Ascending aorta (tissue), 2 donors: ENCODE measurements around the gene CENPA. TPM values are rescaled to one million over a fixed set of nuclear protein-coding genes. Genes with fewer than 3 reads are reported as not detected.
A peak's percentile ranks its signal among the peaks of the same experiment; 100 is the strongest.
"Not testable (repeated sequence)": the region's sequence is repeated elsewhere in the genome, so short reads cannot be mapped to it uniquely, and the experiment has no call there.

ENCODE experiments used
- DNase-seq, 2 donors: peaks; one replicate each; pipeline ENCODE4 v3.0.0-alpha.2; 2019; ENCODE audit warnings: low spot score in 2 of 2
- H3K27ac ChIP-seq, 2 donors: fragments of 200-600 bp; sonication (generic); one replicate each; pipeline ENCODE4 v1.5.1; 2016 to 2017; ENCODE audit warnings: mild to moderate bottlenecking in 1 of 2
- H3K27me3 ChIP-seq: fragments of 200-600 bp; sonication (generic); one replicate; pipeline ENCODE4 v1.5.1; 2017
- H3K36me3 ChIP-seq, 2 donors: fragments of 200-600 bp; sonication (generic); one replicate each; pipeline ENCODE4 v1.5.1; 2016
- H3K4me1 ChIP-seq, 2 donors: fragments of 200-600 bp; sonication (generic); one replicate each; pipeline ENCODE4 v1.5.1; 2016 to 2017; ENCODE audit warnings: mild to moderate bottlenecking in 1 of 2
- H3K4me3 ChIP-seq, 2 donors: fragments of 200-600 bp; sonication (generic); one replicate each; pipeline ENCODE4 v1.5.1; 2016 to 2017; ENCODE audit warnings: mild to moderate bottlenecking in 1 of 2
- H3K9me3 ChIP-seq, 2 donors: fragments of 200-600 bp; sonication (generic); one replicate each; pipeline ENCODE4 v1.5.1; 2016
- intact Hi-C: fragments of 100-400 bp; cut with DNase I; formaldehyde crosslinking; loops from one replicate; pipeline ENCODE4 v1.15.1; 2023
- total RNA-seq: library from RNA; depleted of rRNA; stranded (reverse); fragments of >200 nt; gene quantifications from one replicate; pipeline ENCODE4 v1.1.0, GENCODE V29; 2016
- TF ChIP-seq, protein P1 (sequence below), 3 experiments: fragments of 200-600 bp in 2 of 3; fragments of 450-650 bp in 1 of 3; sonication (generic) in 2 of 3; IDR thresholded peaks; one replicate each; pipeline ENCODE4 v1.5.1; 2016 to 2019; ENCODE audit warnings: antibody characterized with exemption in 3 of 3, mild to moderate bottlenecking in 1 of 3, moderate library complexity in 1 of 3

CENPA gene
- total RNA-seq, 1 donor from 2014 or later = not detected

DNA sequence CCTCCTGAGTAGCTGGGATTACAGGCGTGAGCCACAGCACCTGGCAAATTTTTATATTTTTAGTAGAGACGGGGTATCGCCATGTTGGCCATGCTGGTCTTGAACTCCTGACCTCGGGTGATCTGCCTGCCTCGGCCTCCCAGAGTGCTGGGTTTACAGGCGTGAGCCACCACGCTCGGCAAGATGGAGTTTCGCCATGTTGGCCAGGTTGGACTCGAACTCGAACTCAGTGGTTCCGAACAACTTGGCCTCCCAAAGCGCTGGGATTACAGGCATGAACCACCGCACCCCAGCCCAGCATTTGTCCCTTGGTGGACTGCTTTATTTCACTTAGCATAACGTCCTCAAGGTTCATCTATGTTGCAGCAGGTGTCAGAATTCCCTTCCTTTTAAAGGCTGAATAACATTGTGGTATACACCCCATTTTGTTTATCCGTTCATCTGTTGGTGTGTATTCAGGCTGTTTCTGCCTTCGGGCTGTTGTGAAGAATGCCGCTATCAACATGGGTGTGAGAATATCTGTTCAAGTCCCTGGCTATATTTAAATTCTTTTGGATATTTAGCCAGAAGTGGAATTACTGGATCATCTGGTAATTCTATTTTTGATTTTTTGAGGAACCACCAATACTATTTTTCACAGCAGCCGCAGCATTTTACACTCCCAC is 1.2 kb upstream of the CENPA start:
- peaks cover 0 to 14% of the 10 kb centered on the region in 2 donors for H3K4me1 ChIP-seq
- H3K27ac ChIP-seq = no peak overlapping the region
- peak overlapping the region; percentile 60 to 88 for H3K4me3 ChIP-seq
- TF ChIP-seq, protein P1, sequence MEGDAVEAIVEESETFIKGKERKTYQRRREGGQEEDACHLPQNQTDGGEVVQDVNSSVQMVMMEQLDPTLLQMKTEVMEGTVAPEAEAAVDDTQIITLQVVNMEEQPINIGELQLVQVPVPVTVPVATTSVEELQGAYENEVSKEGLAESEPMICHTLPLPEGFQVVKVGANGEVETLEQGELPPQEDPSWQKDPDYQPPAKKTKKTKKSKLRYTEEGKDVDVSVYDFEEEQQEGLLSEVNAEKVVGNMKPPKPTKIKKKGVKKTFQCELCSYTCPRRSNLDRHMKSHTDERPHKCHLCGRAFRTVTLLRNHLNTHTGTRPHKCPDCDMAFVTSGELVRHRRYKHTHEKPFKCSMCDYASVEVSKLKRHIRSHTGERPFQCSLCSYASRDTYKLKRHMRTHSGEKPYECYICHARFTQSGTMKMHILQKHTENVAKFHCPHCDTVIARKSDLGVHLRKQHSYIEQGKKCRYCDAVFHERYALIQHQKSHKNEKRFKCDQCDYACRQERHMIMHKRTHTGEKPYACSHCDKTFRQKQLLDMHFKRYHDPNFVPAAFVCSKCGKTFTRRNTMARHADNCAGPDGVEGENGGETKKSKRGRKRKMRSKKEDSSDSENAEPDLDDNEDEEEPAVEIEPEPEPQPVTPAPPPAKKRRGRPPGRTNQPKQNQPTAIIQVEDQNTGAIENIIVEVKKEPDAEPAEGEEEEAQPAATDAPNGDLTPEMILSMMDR (IDR thresholded peaks at IDR 0.05) = no peak
- H3K27me3 ChIP-seq = no peaks in the 10 kb centered on the region
- no peaks in the 10 kb centered on the region for H3K9me3 ChIP-seq
- intact Hi-C loops = loop anchor here (1.0 kb wide), 1 partner anchor 20 kb away; the partner anchor contains the start of gene SLC35F6
- peaks cover 13 to 14% of the 10 kb centered on the region in 2 donors for H3K36me3 ChIP-seq
- no peak for DNase-seq

DNA sequence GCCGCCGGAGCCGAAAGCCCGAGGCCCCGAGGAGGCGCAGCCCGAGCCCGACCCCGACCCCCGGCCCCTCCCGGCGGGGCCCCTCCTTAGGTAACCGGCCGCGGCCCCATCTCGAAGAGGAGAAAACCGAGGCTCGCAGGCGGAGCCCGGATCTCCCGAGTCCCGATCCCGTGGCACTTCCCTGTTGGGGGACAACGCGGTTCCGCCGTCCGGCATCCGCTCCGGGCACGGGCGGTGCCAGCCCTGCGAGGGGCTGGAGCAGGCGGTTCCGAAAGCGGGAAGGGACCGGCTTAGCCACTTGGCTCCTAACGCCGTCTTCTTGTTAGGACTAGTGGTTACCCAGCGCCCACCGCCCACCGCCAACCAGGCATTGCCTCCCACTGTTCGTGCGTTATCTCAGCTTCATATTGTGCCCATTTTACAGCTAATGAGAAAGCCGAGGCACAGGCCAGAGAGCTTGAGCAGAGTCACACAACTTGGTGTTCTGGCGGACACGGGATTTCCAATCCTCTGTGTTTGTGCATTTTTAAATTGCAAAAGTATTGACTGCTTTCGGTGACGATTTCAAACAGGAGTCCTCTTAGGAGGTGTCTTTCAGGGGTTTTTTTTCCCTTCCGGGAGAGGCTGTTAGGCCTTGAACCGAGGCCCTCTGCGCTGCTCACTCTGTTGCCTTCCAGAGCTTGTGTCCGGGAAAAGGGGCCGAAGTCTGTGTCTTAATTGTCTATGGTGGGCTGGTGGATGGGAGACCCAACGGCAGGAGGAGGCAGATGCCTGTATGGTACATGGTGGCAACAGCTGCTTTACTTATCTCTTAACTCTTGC is 562 bp downstream of the CENPA start:
- intact Hi-C loops = no loop called here
- H3K36me3 ChIP-seq = no peaks in the 10 kb centered on the region
- H3K27me3 ChIP-seq = no peaks in the 10 kb centered on the region
- H3K4me1 ChIP-seq = peaks cover 0 to 14% of the 10 kb centered on the region in 2 donors
- DNase-seq = no peak
- TF ChIP-seq, protein P1 (IDR thresholded peaks at IDR 0.05) = no peak
- H3K27ac ChIP-seq = no peak overlapping the region
- peak overlapping the region; percentile 88 to 96 for H3K4me3 ChIP-seq
- no peaks in the 10 kb centered on the region for H3K9me3 ChIP-seq

DNA sequence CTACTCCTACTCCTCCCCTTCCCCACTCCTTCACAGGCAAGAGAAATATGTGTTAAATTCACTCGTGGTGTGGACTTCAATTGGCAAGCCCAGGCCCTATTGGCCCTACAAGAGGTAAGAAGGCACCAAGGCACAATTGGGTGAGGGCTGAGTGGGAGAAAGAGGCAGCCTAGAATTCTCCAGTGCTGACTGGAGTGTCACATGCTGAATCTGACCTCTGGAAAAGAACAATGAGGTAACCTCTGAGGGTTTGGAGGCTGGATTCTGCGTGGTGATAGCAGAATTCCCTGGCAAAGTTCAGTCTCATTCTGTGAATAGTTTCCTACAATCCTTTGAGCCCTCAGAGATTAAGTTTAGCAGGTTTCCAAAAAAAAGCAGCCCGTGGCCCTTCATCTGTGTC is 6.9 kb downstream of the CENPA start:
- TF ChIP-seq, protein P1 (IDR thresholded peaks at IDR 0.05) = no peak
- Histone ChIP-seq H3K4me1 (no peaks in the 10 kb centered on the region), H3K36me3 (no peaks in the 10 kb centered on the region), H3K9me3 (no peaks in the 10 kb centered on the region), H3K27me3 (no peaks in the 10 kb centered on the region), H3K27ac (no peak overlapping the region), H3K4me3 (no peak overlapping the region)
- no peak for DNase-seq
- intact Hi-C loops = no loop called here

DNA sequence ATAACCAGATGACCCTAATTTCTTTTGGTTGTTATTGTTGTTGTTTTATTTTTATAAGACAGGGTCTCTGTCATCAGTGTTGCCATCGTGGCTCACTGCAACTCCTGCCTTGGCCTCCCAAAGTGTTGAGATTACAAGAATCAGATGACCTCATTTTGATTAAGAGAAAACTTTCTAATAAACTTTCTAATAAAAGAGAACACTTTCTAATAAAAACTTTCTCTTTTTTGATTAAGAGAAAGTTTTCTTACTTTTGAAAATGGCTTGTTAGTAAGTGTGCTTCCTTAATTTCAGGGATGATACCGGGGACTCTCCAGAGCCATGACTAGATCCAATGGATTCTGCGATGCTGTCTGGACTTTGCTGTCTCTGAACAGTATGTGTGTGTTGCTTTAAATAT is 7.7 kb downstream of the CENPA start:
- H3K36me3 ChIP-seq = no peaks in the 10 kb centered on the region
- TF ChIP-seq, protein P1 (IDR thresholded peaks at IDR 0.05) = no peak
- H3K4me3 ChIP-seq = no peak overlapping the region
- no peak overlapping the region for H3K27ac ChIP-seq
- intact Hi-C loops = no loop called here
- H3K4me1 ChIP-seq = no peaks in the 10 kb centered on the region
- H3K9me3 ChIP-seq = no peaks in the 10 kb centered on the region
- no peak for DNase-seq
- no peaks in the 10 kb centered on the region for H3K27me3 ChIP-seq

DNA sequence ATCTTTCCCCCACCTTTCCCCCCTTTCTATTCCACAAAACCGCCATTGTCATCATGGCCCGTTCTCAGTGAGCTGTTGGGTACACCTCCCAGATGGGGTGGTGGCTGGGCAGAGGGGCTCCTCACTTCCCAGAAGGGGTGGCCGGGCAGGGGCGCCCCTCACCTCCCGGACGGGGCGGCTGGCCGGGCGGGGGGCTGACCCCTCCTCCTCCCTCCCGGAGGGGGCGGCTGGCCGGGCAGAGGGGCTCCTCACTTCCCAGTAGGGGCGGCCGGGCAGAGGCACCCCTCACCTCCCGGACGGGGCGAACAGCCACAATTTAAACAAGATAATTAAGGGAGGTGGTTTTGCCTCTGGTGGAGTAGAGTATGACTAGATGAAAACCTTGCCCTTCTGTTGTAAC is 9.3 kb downstream of the CENPA start:
- H3K4me3 ChIP-seq, H3K36me3 ChIP-seq, H3K9me3 ChIP-seq, intact Hi-C loops, H3K27me3 ChIP-seq, H3K27ac ChIP-seq, DNase-seq, H3K4me1 ChIP-seq: not testable (repeated sequence)

DNA sequence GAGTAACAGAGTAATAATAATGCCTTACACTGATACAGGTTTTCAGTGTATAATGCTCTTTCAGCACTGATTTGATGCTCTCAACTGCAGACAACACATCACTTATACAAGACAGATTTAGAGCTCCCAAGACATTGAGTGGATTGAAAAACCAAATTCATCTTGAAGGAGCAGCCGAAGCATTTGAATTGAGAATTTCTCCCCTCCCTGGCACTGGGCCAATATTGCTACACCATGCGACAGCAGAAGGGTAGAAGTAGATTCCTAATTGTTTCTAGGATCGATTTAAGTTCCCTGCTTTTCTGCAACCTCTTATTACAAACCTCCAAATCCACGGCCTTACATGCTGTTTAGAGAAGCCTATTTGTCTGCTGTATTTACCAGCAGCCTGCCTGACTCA is 15.5 kb downstream of the CENPA start:
- Histone ChIP-seq H3K27ac (no peak overlapping the region), H3K36me3 (no peaks in the 10 kb centered on the region), H3K4me1 (no peaks in the 10 kb centered on the region), H3K27me3 (no peaks in the 10 kb centered on the region), H3K9me3 (no peaks in the 10 kb centered on the region), H3K4me3 (no peak overlapping the region)
- intact Hi-C loops = no loop called here
- TF ChIP-seq, protein P1 (IDR thresholded peaks at IDR 0.05) = no peak
- no peak for DNase-seq
